GM19193 (cell line): Measurements from ENCODE around the gene MUC20.

ENCODE experiments used
- POLR2A ChIP-seq: IDR thresholded peaks from 4 replicates; pipeline ENCODE4 v1.6.1; 2011; ENCODE audit not compliant: insufficient read depth, insufficient read length; ENCODE audit errors: extremely low read depth

The MUC20 gene

DNA sequence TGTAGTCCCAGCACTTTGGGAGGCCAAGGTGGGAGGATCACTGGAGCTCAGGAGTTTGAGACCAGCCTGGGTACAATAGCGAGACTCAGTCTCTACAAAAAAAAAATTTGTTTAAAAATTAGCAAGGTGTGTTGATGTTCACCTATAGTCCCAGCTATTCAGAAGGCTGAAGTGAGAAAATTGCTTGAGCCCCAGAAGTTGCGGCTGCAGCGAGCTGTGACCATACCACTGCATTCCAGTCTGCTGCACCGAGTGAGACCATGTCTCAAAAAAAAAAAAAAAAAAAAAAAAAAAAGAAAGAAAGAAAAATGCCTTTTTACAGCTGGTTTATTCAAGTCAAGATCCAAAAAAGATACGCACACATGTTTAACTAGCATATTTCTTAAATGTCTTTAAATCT, 17.0 kb upstream of the MUC20 start:
- TF ChIP-seq POLR2A = no peak

DNA sequence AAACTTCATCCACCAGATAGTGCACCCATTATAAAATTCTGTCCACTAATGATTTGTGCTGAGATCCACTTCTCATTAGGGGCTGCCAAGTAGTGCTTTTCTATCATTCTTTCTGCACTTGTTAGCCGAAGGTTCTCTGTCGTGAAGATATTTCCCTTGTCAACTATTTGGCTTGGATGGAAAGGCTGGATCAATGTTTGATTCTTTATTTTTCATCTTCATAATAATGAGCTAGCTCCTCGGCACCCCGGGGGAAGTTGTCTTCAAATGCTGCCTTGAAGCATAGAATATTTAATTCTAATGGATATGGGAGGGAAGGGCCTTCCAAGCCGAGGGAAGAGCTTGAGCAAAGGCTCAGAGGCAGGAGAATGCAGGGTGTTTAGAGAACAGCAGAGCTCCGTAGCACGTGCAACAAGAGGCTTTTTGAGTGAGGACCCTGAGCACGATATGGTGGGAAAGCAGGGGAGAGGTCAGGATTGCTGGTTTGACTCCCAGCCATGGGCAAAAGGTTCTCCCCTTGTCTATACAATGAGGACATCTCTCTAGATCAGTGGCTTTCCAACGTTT, 16.3 kb upstream of the MUC20 start:
- TF ChIP-seq POLR2A = no peak

DNA sequence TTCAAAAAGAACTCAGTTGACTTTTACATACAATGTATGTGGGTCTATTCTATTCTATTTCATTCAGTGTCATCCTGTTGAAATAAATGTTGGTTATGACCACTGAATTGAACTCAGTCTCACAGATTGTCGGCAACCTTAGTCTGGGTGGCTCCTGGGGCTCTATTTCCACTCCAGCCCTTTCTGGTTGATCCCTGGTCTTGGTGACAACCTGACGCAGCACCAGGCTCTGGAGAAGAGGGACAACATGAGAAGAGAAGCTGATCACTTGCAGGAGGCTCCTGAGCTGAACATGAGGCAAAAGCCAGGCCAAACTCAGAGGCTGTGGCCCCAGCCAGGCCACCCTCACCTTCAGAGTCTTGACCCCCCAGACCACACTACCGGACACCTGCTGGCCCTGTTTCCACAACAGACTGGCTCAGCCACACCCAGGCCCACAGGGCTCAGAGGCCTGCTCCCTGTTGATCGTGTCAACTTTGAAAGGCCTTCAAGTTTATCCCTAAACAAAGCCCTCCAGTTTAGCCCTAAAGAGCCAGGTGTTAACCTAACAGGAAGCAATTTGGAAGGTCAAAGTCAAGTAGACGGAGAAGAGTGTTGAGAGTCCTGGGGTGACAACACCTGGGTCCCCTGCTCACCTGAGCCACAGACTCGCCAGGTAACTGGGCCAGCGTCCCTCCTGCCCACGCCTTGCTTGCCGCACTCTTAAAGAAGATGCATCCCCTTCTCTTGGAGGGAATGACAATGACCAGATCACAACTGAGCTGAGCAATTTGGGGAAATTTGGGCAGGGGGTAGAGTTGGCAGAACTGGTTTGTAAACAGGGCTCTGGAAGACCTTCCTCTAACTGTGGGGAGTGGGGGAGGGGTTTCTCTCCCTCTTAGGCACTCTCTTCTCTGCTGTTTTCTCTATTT, 15.4 kb upstream of the MUC20 start:
- TF ChIP-seq POLR2A = no peak

DNA sequence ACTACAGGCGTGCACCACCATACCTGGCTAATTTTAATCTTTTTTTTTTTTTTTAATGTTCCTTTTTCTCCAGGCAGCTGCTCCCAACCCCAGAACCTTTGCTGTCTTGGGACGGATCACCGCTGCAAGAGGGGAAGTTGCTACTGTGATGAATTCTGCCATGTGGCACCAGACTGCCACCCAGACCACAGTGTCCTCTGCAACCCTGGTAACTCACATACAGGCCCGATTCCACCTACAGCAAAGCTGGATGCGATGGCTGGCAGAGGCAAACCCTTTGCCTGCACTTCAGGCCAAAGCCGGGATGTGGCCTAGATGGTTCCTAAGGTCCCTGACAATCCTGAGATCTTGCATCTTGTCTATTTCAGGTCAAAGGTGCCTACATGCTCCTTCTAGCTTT, 12.7 kb upstream of the MUC20 start:
- no peak for TF ChIP-seq POLR2A

DNA sequence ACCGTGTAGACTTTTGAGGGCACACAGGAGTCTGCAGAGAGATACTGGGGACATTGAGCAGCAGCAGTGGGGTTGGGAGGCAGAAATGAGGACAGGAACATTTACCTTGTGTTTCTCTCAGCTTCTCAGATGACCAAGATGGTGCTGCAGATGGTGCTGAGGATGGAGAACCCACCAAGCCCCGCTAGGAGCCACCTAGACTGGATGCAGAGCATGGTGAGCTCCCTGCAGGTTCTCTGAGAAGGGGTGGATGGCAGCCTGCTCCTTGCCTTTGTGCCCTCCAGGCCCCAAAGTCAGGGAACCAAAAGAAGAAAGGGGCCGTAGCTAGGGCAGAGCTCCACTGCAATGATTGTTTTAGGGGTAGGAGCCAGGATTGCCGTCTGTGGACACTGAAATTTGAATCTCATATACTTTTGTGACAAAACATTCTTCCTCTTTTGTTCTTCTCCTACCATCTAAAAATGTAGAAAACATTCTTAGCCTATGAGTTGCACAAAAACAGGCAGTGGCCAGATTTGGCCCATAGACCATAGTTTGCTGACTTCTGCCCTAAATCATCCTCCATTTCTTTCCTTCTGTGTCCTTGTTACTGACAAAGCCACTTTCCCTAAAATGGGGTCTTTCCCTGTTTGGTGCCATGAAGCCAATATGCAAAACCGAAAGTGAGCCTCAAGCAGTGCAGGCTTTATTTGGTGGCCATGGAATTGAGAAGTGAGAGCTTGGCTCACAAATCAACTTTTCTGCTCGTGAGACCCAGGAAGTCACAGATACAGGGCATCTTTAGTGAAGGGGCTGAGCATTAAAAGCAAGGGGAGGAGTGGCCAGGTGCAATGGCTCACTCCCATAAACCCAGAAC, 11.9 kb upstream of the MUC20 start:
- no peak for TF ChIP-seq POLR2A

DNA sequence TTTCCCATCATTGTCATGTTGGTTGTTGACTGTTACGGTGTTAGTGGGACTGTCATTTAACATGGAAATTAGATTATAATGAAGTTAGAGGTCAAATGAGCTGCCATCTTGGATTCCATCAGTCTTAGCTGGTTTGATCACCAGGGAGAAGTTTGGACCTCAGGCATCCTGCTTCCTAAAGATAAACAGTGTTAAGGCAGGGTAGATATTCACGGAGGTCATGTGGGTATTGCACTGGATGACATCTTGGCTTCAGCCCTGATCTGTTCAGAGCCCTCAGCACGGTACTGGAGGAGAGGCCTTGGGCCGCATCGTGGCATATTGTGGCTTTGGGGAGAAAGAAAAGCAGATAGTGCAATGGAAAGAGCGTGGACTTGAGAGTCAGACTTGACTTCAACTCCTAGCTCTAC, 11.1 kb upstream of the MUC20 start:
- no peak for TF ChIP-seq POLR2A

DNA sequence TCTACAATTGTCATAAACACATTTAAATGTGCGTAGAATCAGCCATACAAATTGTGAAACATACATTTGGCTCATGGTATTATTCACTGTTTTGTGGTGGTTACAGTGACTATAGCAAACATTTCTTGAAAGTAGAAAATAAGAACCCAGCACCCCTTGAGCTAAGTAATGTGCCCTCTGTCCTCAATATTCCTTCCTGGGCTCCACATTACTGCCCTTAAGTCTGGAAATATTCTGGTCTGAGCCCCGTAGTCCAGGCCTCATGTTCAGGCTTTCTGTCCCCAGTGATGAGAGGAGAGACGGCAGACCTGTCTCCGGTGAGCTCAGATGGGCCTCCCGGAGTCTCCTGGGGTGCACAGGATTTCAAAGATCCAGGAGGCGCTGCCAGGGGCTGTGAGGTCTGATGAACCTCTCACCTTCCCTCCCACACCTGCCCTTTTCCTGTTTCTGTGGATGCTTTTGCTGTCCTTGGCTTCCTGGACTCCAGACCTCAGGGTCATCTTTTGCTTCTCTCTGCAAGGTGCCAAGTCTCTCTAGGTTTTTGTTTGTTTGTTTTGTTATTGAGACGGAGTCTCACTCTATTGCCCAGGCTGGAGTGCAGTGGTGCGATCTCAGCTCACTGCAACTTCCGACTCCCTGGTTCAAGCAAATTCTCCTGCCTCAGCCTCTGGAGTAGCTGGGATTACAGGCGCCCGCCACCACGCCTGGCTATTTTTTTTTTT, 8.8 kb upstream of the MUC20 start:
- no peak for TF ChIP-seq POLR2A

DNA sequence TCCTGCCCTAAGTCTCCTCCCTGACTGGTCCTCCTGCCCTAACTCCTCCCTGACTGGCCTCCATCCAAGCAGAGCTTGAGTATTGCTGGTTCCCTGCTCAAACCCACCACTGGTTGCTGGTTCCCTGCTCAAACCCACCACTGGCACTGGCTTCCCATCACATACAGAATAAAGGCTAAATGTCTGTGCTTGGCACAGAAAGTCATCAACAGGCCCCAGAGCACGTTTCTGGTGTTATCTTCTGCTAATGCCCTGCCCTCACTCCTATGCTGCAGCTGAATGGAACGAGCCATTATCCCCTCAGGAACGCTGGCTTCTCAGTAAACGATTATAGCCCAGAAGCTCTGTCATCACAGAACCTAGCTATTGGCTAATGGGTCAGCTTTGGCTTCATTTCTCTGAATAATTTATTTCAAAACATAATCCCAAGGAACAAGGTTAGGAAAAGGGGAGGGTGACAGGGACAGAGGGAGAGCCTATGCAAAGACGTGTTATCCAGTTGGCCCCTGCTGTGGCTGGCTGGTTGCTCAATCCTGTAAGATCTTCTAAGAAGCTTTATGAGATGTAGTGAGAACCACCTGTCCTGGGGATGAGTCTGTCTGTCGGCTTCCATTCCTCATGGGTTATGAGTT, 6.3 kb upstream of the MUC20 start:
- TF ChIP-seq POLR2A = no peak

DNA sequence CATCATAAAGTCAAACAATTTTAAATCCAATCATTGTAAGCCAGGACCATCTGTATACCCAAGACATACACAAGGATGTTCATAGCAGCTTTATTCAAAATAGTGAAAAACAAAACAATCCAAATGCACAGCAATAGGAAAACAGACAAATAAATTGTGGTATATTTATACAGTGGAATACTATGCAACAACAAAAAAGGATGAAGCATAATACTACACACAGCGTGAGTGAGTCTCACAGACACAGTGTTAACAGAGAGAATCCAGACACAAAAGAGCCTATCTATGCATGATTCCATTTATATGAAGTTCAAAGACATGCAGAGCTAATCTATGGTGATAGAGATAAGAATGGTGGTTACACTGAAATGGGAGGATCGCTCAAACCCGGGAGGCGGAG, 5.6 kb upstream of the MUC20 start:
- TF ChIP-seq POLR2A = no peak

DNA sequence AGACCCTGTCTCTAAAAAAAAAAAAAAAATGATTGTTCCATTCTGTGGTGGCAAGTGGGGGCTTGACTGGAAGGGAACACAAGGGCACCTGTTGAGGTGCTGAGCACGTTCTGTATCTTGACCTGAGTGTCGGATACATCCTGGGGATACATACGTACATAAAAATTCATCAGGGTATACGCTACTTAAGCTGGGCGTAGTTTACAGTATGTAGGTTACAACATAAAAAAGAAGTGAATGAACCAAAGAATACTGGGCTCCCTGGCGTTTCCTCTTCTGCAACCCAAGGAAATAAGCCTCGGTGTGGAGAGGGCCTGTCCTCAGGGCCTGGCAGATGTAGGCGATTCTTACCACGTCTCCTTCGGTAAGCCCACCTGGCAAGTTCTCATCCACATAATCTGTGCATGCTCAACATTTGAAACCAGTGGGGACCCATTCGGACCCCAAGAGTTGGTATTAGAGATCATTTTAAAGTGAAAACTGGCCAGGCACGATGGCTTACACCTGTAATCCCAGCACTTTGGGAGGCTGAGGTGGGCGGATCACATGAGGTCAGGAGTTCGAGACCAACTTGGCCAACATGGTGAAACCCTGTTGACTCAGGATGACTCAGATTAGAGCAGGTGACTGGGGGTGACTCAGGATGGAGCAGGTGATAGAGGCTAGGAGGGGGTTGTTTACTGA, 5.1 kb upstream of the MUC20 start:
- no peak for TF ChIP-seq POLR2A

DNA sequence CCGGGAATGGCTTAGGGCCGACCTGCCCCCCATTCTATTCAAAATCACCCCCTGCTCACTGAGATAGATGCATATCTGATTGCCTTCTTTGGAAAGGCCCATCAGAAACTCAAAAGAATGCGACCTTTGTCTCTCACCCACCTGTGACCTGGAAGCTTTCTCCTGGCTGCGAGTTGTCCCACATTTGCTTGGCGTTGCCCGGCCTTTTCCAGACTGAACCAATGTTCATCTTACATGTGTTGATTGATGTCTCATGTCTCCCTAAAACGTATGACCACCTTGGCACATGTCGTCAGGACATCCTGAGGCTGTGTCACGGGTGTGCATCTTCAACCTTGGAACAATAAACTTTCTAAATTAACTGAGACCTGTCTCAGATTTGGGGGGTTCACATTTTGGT, 3.4 kb upstream of the MUC20 start:
- TF ChIP-seq POLR2A = no peak

DNA sequence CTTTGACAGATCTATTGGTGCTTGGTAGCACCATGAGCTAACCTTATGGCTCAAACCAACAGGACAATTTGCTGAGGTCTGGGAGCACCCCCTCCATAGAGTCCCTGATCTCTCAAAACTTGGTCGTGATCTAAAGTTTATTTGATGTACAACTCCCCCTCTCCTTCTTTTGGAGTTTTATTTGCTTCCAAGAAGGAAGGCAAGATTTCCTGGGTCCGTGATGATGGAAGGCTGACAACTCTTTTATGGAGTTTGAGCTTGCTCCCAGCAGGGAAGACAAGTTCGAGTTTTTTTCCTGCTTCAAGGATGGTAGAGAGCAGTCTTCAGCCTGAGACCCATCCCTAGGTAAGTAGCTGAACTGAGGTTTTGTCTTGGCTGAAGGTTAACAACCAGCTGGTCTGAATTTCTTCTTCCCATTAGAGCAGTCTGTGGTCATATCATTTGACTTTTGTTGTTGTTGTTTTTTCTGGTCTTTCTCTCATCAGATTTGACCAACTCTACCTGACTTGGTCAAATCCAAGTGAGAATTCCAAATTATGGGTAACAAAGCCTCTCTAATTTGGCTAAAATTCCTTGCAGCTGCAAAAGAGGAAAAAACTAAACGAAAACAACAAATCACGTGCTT, 2.8 kb upstream of the MUC20 start:
- TF ChIP-seq POLR2A = no peak

DNA sequence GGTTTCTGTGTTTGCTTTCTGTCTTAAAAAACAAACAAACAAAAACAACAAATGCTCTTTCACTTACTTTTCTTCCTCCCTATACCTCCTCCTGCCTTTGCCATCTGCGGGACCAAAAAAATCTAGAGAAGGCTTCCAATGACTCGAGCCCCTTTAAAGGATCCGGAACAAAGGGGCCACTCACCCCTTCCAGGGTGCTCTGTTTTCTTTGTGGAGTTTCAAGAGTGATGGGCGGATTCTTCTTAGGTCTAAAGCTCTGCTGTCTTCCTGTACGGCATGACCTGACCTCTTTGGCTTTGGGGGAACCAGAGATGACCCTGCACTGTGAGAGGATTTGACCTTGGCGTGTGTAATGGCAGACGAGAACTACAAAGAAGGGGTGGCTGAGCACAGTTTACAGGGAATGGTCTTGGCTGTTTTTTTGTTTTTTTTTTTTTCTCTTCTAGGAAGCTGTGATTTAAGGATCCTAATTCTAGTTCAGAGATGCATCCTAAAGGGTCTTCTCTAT, 2.2 kb upstream of the MUC20 start:
- no peak for TF ChIP-seq POLR2A
